ENCODE results near the gene TK1.

GRCh38 chr17:78225088-78225865 is 38.4 kb upstream of the TK1 start:
- TF ChIP-seq CTCF (IDR thresholded peaks at IDR 0.05) (no peak), EZH2 (IDR thresholded peaks at IDR 0.05; ENCODE audit: borderline replicate concordance, insufficient read depth, low read depth, low read length, poor library complexity, severe bottlenecking) (no peak)
